Erythroblast (primary cell): ENCODE results near the gene CSMD2.

Experiments used
- DNase-seq, 2 experiments: peaks; one replicate each; lab custom pipeline; 2025; lab: John Stamatoyannopoulos, UW
- GATA1 ChIP-seq: IDR thresholded peaks from 2 replicates; pipeline ENCODE4 v1.6.1; 2011; ENCODE audit warnings: low read depth, mild to moderate bottlenecking, control low read depth, low read length, moderate library complexity
- POLR2A ChIP-seq: IDR thresholded peaks from 2 replicates; pipeline ENCODE4 v1.6.1; 2011; ENCODE audit warnings: mild to moderate bottlenecking, low read length

The CSMD2 gene

DNA sequence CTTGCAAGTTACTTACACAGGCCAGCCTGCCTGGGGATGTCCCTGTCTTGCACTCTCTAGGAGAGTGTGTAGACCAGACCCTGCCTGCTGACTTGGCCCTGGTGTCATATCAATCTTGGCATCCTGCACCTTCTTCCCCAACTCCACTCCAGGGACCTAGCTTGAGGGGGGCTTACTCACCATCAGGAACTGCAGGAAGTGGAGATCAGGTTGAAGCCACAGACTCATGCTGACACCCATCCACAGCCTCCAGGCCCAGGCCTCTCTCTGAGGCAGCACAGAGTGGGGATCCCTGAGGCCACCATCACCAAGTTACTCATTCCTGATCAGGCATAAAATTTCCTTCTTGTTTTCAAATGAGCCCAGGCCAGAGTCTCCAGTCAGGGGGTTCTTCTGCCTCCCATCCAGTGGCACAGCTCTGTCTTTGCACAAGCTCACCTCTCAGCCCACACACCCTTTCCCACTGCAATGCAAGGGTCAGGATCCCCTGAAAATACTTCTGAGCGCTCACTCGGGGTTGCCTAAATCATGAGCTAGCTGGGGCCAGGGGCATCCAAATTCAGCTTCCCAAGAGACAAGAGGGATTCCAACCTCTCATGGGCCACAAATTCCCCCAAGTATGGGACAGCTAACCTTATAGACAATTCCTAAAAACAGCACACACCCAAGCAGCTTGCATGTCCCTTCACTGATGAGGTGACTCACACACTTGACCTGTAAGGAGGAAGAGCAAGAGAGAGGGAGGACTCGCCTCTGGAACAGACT, 33.5 kb downstream of the CSMD2 start:
- no peak for TF ChIP-seq GATA1
- no peak for TF ChIP-seq POLR2A
- no peak for DNase-seq

DNA sequence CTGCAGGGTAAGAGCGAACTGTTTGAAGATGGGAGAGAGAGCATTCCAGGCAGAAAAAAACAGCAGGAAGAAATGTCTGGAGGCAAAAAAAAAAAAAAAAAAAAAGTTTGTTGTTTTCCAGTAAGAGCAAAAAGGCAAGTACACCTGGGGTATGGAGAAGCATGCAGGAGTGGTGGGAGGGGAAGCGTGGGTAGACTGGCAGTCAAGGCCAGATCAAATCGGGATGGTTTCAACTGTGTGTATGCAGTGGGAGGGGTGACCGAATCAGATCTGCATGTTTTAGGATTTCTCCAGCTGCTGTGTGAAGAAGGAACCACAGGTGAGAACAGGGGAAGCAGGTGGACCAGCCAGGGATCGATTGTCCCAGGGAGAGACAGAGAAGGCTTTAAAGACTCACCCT, 34.7 kb downstream of the CSMD2 start:
- no peak for TF ChIP-seq GATA1
- no peak for DNase-seq

DNA sequence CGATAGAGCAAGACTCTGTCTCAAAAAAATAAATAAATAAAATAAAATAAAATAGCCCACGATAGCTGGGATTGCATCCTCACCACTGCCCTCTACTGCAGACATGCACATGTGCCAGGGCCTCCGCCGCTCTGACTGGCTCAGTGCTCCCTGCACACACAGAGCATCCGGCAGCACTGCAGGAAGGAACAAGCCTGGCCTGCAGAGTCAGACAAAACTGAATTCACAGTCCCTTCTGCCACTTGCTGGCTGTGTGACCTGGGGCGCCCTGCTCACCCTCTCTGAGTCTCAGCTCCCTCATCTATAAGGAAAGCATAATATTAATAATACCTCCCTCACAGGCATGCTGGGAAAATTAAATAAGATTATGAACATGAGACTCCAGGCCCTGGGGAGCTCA, 35.4 kb downstream of the CSMD2 start:
- TF ChIP-seq GATA1 (no peak), POLR2A (no peak)
- no peak for DNase-seq

DNA sequence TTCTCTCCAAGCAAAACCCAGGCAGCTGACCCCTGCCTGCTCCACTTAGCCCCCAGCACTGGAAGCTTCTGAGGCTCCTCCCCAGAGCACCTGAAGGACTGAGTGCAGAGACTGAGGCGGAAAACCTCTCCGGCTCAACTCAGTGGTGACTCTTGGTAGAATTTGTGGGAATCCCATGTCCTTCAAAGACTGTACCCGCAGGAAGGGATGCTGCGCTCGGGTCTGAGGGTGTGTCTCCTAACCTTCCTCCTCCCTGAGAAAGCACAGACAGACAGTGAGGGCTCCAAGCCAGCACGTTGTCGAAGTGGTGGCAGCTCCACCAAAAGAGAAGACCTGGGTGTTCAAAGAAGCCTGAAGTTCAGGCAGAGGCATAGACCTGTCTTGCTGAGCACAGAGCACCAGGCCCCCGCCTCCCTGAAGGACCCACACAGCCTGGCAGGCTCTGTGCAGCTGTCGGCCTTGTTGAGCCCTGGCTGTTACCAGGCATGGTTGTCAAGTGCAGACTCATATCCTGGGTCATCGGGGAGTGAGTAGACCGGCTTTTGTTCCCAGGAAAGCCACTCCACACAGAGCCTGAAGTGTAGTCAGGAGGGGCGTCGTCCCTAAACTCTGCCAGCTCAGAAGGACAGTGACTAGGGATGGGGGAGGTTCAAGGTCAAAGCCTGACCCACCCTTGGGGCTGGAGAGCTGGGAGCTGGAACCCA, 36.7 kb downstream of the CSMD2 start:
- TF ChIP-seq GATA1 (no peak), POLR2A (no peak)
- no peak for DNase-seq

DNA sequence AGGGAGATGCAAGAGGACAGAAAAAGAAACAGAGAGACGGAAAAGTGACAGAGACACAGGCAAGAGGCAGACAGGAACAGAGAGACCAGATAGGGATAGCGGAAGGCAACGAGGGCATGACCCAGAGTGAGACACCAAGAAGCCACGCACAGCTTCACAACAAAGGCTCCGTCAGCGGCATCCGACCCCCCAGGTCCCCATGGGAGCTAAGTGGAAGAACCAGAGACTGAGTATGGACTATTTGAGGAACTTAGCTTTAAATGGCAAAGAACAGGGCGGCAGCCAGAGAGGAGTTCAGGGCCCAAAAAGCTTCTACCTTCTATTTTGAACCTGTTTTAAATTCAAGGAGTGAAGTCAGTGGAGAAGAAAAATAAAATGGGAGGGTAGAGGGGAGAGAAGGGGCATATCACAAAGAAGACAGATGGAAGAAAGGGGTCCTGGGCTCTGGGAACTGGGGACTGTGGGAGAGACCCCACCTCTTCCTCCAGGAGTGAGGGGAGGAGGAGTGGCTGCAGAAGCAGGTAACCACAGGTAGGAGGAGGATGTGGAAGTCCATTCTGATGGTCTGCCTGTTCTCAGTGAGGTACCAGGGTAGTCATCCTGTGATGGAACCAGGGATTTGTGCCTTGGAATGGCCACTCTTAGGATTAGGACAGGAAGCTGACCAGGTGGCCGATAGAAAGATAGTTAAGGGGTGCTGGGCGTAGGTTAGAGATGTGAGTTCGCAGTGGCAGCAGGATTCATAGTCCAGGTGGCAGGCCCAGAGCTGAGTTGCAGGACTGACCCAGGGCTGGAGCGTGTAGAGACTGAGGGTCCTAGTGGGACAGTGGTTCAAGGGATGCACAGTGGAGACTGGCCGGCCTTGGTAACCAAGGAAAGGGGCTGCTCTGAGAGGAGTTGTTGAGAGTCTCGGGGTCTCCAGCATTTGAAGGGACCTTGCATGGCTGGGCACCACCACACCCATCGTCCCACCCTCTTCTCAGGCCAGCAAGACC, 37.7 kb downstream of the CSMD2 start:
- DNase-seq = no peak
- no peak for TF ChIP-seq GATA1

DNA sequence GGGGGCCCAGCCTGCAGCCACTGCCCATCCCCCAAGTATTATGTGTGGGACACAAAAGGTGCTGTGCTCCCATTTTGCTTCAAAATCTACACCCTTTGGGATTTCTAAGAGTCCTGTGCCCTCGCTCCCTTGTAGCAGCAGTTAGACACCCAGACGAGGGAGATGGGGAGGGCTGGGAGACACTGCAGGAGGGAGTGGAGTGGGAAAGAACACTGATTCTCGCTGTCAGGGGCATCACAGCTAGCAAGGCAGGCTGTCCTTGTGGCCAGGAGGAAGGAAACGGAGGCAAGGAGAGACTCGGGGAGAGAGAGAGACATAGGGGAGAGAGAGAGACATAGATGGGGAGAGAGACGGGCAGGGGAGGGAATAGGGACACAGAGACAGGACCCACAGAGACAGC, 38.5 kb downstream of the CSMD2 start:
- TF ChIP-seq POLR2A (no peak), GATA1 (no peak)
- no peak for DNase-seq

DNA sequence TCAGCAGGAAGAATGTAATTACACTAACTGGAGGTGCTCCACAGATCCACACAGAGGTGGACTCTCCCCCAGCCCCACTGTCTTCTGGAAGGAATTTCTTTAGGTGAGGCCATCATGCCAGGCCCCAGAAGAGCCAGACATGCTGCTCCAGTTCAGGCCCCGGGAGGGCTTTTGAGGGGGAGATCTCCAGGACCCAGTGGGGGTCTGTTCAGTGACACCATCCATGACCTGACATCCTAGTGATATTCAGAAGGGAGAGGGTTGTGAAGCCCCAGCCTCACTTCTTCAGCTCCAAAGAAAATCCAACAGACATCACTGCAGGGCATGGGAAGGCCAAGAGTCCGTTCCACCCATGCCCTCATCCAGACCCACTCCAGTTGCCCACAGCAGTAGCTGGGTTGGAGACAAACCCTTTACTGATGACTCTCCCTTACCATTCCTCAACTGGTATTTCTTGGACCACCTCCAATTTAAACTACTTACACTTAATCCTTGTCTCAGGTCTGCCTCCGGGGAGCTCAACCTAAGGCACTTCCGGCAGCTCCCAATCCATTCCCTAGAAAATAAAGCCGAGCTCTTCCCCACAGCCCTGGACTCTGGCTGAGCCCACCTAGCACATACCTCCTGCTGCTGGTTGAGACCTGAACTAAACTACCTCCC, 39.2 kb downstream of the CSMD2 start:
- TF ChIP-seq GATA1 (no peak), POLR2A (no peak)
- DNase-seq = no peak

DNA sequence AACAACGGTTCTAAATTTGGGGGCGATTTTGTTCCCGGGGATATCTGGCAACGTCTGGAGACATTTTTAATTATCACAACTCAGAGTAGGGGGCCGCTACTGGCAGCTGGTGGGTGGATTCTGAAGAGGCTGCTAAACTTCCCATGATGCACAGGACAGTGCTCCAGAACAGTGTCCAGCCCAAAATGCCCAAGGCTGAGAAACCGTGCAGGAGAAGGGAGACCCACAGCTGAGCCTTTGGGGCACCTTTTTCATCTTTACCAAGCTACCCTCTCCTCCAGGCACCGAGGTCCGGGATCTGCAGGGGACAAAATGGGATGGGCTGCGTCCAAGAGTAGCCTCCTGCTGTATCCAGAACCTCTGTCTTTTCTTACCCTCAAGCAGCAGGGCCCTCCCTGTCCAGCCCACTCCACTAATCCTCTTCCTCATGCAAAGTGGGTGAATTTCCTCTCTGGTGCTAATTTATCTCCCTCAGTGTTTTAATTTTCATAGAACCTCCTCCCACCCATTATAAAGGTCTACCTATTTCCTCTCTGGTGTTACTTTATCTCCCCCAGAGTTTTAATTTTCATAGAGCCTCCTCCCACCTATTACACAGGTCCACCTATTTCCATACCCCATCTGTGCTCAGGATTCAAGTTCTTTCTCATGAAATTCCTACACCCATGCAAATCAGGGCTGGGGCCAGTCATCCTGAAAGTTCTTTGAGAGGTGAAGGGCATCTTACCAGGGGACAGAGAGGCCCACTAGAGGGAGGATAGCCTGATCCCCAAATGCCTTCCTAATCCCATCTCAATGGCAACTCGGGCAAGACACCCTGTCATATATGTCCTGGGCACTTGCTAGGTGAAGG, 42.7 kb downstream of the CSMD2 start:
- no peak for DNase-seq
- TF ChIP-seq GATA1 (no peak), POLR2A (no peak)

DNA sequence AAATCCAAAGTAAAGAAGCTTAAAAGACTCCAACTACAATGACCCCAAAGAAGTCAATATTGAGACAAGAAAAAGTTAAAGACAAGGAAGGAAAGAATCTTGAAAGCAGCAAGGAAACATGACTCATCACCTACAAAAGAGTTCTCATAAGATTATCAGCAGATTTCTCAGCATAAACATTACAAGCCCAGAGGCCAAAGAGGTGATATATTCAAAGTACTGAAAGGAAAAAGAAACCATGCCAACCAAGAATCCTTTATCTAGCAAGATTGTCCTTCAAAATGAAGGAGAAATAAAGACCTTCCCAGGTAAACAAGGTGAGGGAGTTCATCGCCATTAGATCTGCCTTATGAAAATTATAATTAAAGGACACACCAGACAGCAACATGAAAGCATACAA, 49.8 kb downstream of the CSMD2 start:
- no peak for TF ChIP-seq POLR2A
- no peak for TF ChIP-seq GATA1
- no peak for DNase-seq

DNA sequence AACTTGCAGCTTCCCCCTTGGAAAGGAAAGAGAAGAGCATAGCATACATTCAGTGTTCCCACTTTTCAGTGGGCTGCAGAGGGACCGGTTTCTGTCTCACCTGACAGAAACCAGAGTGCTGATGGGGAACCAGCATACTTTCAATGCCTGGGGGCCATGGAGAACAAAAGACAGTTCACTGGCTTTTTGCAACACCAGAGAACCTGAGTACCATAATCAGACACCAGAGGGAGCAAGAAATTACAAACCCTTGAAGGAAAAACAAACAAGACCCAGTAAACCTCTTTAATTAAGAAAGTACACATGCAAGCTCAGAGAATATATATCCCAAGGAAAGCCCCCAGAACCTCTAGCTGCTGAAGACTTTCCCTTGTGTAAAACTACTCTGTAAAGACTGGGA, 51.1 kb downstream of the CSMD2 start:
- TF ChIP-seq GATA1 (no peak), POLR2A (no peak)
- DNase-seq = peak in 1 of 2 experiments; percentile 25

DNA sequence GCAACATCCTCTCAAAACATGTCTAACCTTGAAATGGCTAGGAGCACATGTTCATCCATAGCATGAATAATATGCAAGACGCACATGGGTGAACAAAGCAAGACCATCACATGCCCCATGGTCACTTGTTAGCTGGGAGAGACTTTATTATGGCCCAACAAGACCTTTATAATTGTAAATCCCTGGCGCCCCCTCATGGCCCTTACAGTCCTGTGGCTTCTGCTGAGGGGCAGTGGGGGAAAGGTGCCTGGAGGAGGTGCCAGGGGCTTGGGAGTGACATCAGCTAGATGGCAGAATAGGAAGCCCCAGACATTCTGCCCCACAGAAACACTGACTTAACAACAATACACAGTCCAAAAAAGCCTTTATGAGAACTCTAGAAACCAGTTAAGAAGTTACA, 51.7 kb downstream of the CSMD2 start:
- no peak for TF ChIP-seq GATA1
- no peak for TF ChIP-seq POLR2A
- DNase-seq = no peak

DNA sequence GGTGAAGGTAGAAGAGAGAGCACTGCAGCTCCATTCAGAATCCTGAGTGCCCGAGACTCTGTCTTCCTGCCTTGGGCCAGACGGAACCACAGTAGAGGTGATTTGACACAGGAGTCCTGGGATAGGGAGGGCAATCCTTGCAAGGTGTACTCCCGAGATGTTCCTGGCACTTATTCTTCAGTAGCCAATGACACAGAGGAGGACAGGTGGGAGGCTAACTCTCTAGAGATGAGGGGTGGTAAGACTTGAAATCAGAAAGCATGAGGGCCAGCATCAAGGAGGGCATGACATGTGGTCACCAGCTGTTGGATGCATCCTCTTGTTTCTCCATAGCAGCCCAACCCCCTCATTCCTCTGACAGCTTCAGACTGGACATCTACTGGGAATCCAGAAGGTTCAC, 56.3 kb downstream of the CSMD2 start:
- TF ChIP-seq POLR2A (no peak), GATA1 (no peak)
- no peak for DNase-seq

DNA sequence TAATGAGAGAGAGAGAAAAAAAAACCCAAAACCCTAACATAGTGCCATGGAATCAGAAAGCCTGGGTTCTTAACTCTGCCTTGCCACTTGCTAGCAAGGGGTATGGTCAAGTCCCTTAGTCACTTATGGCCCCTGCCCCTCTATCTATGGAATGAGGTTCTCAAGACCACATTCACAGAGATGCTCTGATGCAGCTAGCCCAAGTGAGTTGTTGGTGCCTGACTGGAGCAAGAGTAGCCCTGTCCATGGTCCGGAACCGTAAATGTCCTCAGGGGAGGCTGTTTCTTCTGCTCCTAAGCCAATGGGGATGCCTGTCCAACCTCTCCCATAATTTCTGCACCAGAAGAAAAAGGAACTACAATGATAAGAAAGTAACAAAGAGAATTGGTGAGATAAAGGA, 56.8 kb downstream of the CSMD2 start:
- no peak for DNase-seq
- no peak for TF ChIP-seq GATA1
- TF ChIP-seq POLR2A = no peak
